CD14-positive monocyte (primary cell): ENCODE data around the gene PRODH2. TPM values are rescaled to one million over a fixed set of nuclear protein-coding genes. Genes with fewer than 3 reads are reported as not detected.

Experiments used
- DNase-seq, 3 donors: peaks; one replicate each; pipeline ENCODE4 v3.0.0-alpha.2; 2011 to 2022
- H2AFZ ChIP-seq: 2 replicates; pipeline ENCODE4 v1.6.0; 2012; ENCODE audit warnings: mild to moderate bottlenecking, low read depth, low read length, inconsistent platforms; ENCODE audit not compliant: insufficient read depth, poor library complexity, severe bottlenecking
- H3K27ac ChIP-seq, 2 donors: 1 replicate in 1 of 2; 2 replicates in 1 of 2; pipeline ENCODE4 v1.5.1; 2012 to 2013; ENCODE audit warnings: low read length in 2 of 2, control low read depth in 1 of 2, inconsistent platforms in 1 of 2, low read depth in 1 of 2, mild to moderate bottlenecking in 1 of 2
- H3K27me3 ChIP-seq, 2 donors: one replicate each; pipeline versions ENCODE4 v1.6.0 to v1.6.1; 2011 to 2013; ENCODE audit warnings: low read length in 2 of 2; ENCODE audit not compliant: control insufficient read depth in 2 of 2, insufficient read depth in 2 of 2
- H3K36me3 ChIP-seq, 2 donors: replicated peaks in 1 of 2; 1 replicate in 1 of 2; 2 replicates in 1 of 2; pipeline versions ENCODE4 v1.5.1 to v1.6.1; 2012 to 2013; ENCODE audit warnings: low read length in 2 of 2, control low read depth in 1 of 2, inconsistent platforms in 1 of 2, mild to moderate bottlenecking in 1 of 2; ENCODE audit not compliant: insufficient read depth in 2 of 2, control insufficient read depth in 1 of 2
- H3K4me1 ChIP-seq, 2 donors: 1 replicate in 1 of 2; 2 replicates in 1 of 2; pipeline versions ENCODE4 v1.5.1 to v1.6.1; 2012 to 2013; ENCODE audit warnings: low read length in 2 of 2, control low read depth in 1 of 2, inconsistent platforms in 1 of 2, mild to moderate bottlenecking in 1 of 2, moderate library complexity in 1 of 2; ENCODE audit not compliant: insufficient read depth in 2 of 2, control insufficient read depth in 1 of 2
- H3K4me2 ChIP-seq: replicated peaks from 2 replicates; pipeline ENCODE3; 2012; ENCODE audit warnings: low read length, moderate library complexity, mild to moderate bottlenecking; ENCODE audit not compliant: poor library complexity, severe bottlenecking; ENCODE audit errors: extremely low read depth
- H3K4me3 ChIP-seq, 3 experiments: fragments of 200-600 bp in 1 of 3; sonication (generic) in 1 of 3; replicated peaks in 1 of 3; 1 replicate in 2 of 3; 2 replicates in 1 of 3; pipeline ENCODE4 v1.5.1; 2011 to 2013; ENCODE audit warnings: low read length in 3 of 3, mild to moderate bottlenecking in 3 of 3, control low read depth in 2 of 3, low read depth in 2 of 3, inconsistent platforms in 1 of 3, moderate library complexity in 1 of 3
- H3K79me2 ChIP-seq: 2 replicates; pipeline ENCODE4 v1.6.0; 2012; ENCODE audit warnings: mild to moderate bottlenecking, control low read depth, inconsistent platforms, low read length, moderate library complexity; ENCODE audit not compliant: insufficient read depth
- H3K9ac ChIP-seq: 2 replicates; pipeline ENCODE4 v1.6.0; 2017; ENCODE audit warnings: low read length, mild to moderate bottlenecking; ENCODE audit not compliant: insufficient read depth, poor library complexity, severe bottlenecking
- H3K9me3 ChIP-seq, 2 donors: replicated peaks in 1 of 2; 1 replicate in 1 of 2; 2 replicates in 1 of 2; pipeline versions ENCODE4 v1.5.1 to v1.6.1; 2012 to 2013; ENCODE audit warnings: low read length in 2 of 2, control low read depth in 1 of 2; ENCODE audit not compliant: control insufficient read depth in 1 of 2, insufficient read depth in 1 of 2
- H4K20me1 ChIP-seq: 2 replicates; pipeline ENCODE4 v1.6.0; 2012; ENCODE audit warnings: mild to moderate bottlenecking, low read length, control low read depth, moderate library complexity; ENCODE audit not compliant: insufficient read depth
- H3K27ac Mint-ChIP-seq, 7 donors: one replicate each; pipeline ENCODE4 v1.8.0; 2020; ENCODE audit warnings: mild to moderate bottlenecking in 7 of 7, mixed read lengths in 7 of 7, moderate library complexity in 6 of 7, inconsistent platforms in 2 of 7
- H3K27me3 Mint-ChIP-seq, 3 donors: one replicate each; pipeline ENCODE4 v1.8.0; 2021 to 2022; ENCODE audit warnings: low read depth in 3 of 3, mild to moderate bottlenecking in 3 of 3, mixed read lengths in 3 of 3, moderate library complexity in 3 of 3, inconsistent platforms in 1 of 3
- H3K36me3 Mint-ChIP-seq, 2 donors: one replicate each; pipeline ENCODE4 v1.8.0; 2020; ENCODE audit warnings: mixed read lengths in 2 of 2, inconsistent platforms in 1 of 2, mild to moderate bottlenecking in 1 of 2
- H3K4me1 Mint-ChIP-seq: one replicate; pipeline ENCODE4 v1.8.0; 2020; ENCODE audit warnings: mild to moderate bottlenecking, mixed read lengths
- H3K4me3 Mint-ChIP-seq, 2 donors: one replicate each; pipeline ENCODE4 v1.8.0; 2020; ENCODE audit warnings: mild to moderate bottlenecking in 2 of 2, mixed read lengths in 2 of 2, moderate library complexity in 1 of 2
- H3K9me3 Mint-ChIP-seq, 7 donors: one replicate each; pipeline ENCODE4 v1.8.0; 2020 to 2022; ENCODE audit warnings: mixed read lengths in 7 of 7, mild to moderate bottlenecking in 6 of 7, moderate library complexity in 6 of 7, inconsistent platforms in 2 of 7
- CTCF ChIP-seq: fragments of 200-600 bp; IDR thresholded peaks from one replicate; pipeline ENCODE4 v1.8.0; 2022; ENCODE audit warnings: antibody characterized with exemption, mild to moderate bottlenecking
- WGBS: methylation state at CpG from one replicate; pipeline ENCODE4 v1.1.5; 2013; ENCODE audit warnings: missing lambda C conversion rate; ENCODE audit not compliant: insufficient coverage; 5-methylcytosine and 5-hydroxymethylcytosine counted together
- intact Hi-C, 2 donors: fragments of 100-400 bp; cut with micrococcal nuclease; formaldehyde crosslinking; loops; one replicate each; pipeline versions ENCODE4 v1.15.0 to v1.15.1; 2023
- polyA plus RNA-seq, 3 donors: library from polyadenylated mRNA; depleted of rRNA in 1 of 3; unstranded in 2 of 3; stranded (reverse) in 1 of 3; fragments of 300-500 nt in 2 of 3; fragments of >200 nt in 1 of 3; fragmentation: Illumina TruSeq in 2 of 3; gene quantifications; 1 replicate in 2 of 3; 2 replicates in 1 of 3; pipeline ENCODE4 v1.2.3, GENCODE V29; 2012 to 2021

The PRODH2 gene
- polyA plus RNA-seq, 3 donors: not detected

- Histone ChIP-seq H3K9me3 (peaks cover 0 to 9% of the 10 kb centered on the region in 2 donors), H3K79me2 (no peaks in the 10 kb centered on the region), H3K4me3 (no peak overlapping the region), H3K27ac (no peak overlapping the region), H3K4me1 (peaks cover 5 to 13% of the 10 kb centered on the region in 2 donors), H3K36me3 (no peaks in the 10 kb centered on the region), H2AFZ (no peak overlapping the region), H3K4me2 (no peak overlapping the region), H3K27me3 (peaks cover 21 to 74% of the 10 kb centered on the region in 2 donors), H4K20me1 (no peaks in the 10 kb centered on the region), H3K9ac (no peak overlapping the region)
- no peaks in the 10 kb centered on the region for H3K36me3 Mint-ChIP-seq
- intact Hi-C loops: no loop called here
- peaks cover 6% of the 10 kb centered on the region for H3K4me1 Mint-ChIP-seq
- 9% methylated on average over 52 of the region's 55 CpGs for whole genome bisulfite sequencing
- H3K4me3 Mint-ChIP-seq: peak overlapping the region in 1 of 2 donors; percentile 78
- DNase-seq: no peak
- no peak overlapping the region for H3K27ac Mint-ChIP-seq
- no peak for TF ChIP-seq CTCF
- H3K9me3 Mint-ChIP-seq: peaks cover 0 to 19% (median 7%) of the 10 kb centered on the region in 7 donors
- peaks cover 66 to 99% (median 75%) of the 10 kb centered on the region in 3 donors for H3K27me3 Mint-ChIP-seq
Observed at GRCh38 chr19:35860818-35861639, 48.4 kb upstream of the PRODH2 start.

GRCh38 chr19:35860436-35860817 is 47.8 kb upstream of the PRODH2 start:
- H3K27ac ChIP-seq: no peak overlapping the region
- no peak for TF ChIP-seq CTCF
- peaks cover 5 to 14% of the 10 kb centered on the region in 2 donors for H3K4me1 ChIP-seq
- Mint-ChIP-seq H3K4me3 (peak overlapping the region in 1 of 2 donors; percentile 78), H3K4me1 (peaks cover 6% of the 10 kb centered on the region), H3K27ac (no peak overlapping the region), H3K36me3 (no peaks in the 10 kb centered on the region), H3K27me3 (peaks cover 69 to 99% (median 76%) of the 10 kb centered on the region in 3 donors), H3K9me3 (peaks cover 0 to 24% (median 7%) of the 10 kb centered on the region in 7 donors)
- H3K4me2 ChIP-seq: no peak overlapping the region
- H3K9me3 ChIP-seq: peaks cover 0 to 13% of the 10 kb centered on the region in 2 donors
- H3K4me3 ChIP-seq: no peak overlapping the region
- 14% methylated on average over 24 of the region's 24 CpGs for WGBS
- no peak overlapping the region for H3K9ac ChIP-seq
- peaks cover 27 to 78% of the 10 kb centered on the region in 2 donors for H3K27me3 ChIP-seq
- no peak for DNase-seq
- intact Hi-C loops: no loop called here
- H3K79me2 ChIP-seq: no peaks in the 10 kb centered on the region
- no peaks in the 10 kb centered on the region for H3K36me3 ChIP-seq
- no peak overlapping the region for H2AFZ ChIP-seq
- H4K20me1 ChIP-seq: no peaks in the 10 kb centered on the region
